Measurements from ENCODE around the gene ASB12.

Gene ASB12

DNA sequence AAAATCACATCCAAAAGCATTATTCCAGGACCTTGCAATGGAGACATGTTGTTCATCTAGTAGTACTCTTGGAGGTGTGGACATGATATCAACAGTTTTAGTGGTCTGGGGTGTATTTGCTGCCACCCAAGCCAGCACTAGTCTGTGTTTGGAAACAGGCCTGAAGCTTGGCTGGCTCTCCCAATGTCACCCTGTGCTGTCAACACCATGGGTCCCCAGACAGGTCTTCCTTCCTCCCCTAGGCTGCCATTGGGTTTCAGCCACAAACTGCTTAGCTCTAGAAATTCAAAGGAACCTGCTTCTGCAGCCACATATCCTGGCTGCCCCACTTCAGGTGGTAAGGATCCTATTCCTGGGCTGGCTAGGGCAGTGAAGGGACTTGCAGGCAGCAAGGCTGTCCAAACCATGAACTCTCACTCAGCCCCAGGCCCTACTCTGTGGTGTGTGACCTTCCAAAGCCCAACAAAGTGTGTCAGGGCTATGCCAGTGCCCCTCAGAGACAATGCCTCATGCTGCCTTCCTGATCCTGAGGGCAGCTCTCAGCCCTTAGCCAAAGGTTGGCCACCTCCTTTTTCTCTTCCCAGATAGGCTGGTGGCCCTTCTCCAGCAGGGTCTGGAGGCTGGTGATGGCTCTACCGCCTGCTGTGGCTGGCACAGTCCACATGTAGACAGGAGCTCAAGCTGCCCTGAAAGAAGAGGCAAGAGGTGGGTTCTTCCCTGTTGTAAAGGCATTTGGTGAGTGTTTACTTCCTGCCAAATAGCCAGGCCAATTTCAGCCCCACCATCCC, 43.2 kb downstream of the ASB12 start:
- DNase-seq (ENCODE audit: low spot score), result no peak

DNA sequence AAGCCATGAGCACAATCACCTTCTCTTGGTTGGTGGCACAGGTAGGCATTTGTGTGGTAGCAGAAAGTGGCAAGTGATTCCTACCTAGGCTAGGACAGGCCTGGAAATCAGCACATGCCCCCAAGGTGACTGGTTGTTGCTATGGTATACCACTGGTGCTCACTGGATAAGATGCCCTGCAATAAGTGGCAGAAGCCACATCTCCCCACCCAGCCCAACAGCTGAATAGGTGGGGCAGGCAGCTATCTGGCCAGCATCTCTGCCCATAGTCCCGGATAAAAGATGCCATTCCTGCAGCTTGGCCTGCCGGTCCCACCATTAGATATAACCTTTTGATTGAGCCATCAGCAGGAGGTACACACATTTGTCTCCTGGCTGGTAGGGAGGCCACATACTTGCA, 46.0 kb downstream of the ASB12 start:
- no peak for DNase-seq (ENCODE audit: low spot score)

DNA sequence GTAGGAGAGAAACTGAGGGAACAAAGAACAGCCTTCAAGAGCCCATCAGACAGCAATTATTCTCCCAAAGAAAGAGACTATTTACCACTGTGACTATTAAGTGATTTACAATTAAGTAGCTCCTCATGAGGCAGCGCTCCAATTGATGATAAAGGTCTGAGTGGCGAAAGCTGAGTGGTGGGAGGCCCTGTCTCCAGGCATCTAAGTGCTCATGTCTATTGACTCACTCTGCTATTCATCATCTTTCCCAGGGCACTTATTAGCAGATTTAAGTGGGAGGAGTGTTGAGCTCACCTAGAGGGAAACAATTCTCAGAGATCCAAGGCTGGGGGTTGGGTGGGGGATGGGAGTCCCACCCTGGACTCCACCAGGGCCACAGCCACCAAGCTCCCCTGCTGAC, 48.2 kb downstream of the ASB12 start:
- DNase-seq (ENCODE audit: low spot score), result no peak

DNA sequence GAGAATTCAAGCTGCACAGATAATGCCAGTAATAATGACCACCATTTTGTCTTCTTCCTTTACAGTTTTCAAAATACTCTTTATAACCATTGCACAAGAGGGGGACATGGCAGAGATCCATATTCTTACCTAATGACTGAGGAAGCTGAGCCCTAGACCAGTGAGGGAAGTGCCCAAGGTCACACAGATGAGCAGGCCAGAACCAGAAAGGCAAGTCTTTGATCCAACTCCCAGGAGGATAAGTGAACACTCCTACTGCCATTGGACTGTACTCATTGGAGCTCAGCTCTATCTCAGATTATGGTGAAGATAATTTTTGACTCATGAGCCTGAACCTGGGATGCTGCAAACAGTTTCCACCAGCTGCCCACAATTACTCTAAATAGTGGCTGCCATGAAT, 53.5 kb downstream of the ASB12 start:
- DNase-seq (ENCODE audit: low spot score), result no peak
